ENCODE measurements around the gene ZNF524. TPM values are rescaled to one million over a fixed set of nuclear protein-coding genes. Genes with fewer than 3 reads are reported as not detected.
A peak's percentile ranks its signal among the peaks of the same experiment; 100 is the strongest.

Gene ZNF524
- total RNA-seq, 3 donors from 2014 or later = 22.3 to 25.6 (median 25.4) TPM

DNA sequence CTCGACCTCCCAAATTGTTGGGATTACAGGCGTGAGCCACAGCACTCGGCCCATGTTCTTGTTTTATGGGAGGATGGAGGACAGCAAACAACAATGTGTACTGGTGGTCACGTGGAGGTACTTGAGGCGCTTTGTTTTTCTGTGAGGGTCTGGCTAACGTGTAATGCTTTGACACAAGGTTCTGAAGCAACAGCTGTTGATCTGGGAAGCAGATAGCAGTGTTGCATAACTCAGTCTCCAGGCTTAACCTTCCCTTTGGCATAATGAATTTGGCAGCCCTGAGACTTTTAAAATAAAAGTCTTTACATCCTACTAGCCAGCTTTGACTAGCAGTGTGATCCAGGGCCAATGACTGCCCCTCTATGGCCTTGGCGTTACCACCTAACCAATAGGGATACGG is 33.8 kb downstream of the ZNF524 start:
- Histone ChIP-seq H3K36me3 (no peaks in the 10 kb centered on the region), H3K27ac (peak overlapping the region; percentile 75 to 100), H3K4me1 (no peaks in the 10 kb centered on the region), H3K9me3 (no peaks in the 10 kb centered on the region), H3K27me3 (no peaks in the 10 kb centered on the region), H3K4me3 (no peak overlapping the region)
- intact Hi-C loops (cut with DNase I; ENCODE audit: low total_unique reads) = no loop called here
- no peak for DNase-seq (ENCODE audit: low spot score in 2 of 2)
- TF ChIP-seq POLR2AphosphoS5 (IDR thresholded peaks at IDR 0.05) = no peak
- TF ChIP-seq, protein P1, sequence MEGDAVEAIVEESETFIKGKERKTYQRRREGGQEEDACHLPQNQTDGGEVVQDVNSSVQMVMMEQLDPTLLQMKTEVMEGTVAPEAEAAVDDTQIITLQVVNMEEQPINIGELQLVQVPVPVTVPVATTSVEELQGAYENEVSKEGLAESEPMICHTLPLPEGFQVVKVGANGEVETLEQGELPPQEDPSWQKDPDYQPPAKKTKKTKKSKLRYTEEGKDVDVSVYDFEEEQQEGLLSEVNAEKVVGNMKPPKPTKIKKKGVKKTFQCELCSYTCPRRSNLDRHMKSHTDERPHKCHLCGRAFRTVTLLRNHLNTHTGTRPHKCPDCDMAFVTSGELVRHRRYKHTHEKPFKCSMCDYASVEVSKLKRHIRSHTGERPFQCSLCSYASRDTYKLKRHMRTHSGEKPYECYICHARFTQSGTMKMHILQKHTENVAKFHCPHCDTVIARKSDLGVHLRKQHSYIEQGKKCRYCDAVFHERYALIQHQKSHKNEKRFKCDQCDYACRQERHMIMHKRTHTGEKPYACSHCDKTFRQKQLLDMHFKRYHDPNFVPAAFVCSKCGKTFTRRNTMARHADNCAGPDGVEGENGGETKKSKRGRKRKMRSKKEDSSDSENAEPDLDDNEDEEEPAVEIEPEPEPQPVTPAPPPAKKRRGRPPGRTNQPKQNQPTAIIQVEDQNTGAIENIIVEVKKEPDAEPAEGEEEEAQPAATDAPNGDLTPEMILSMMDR (IDR thresholded peaks at IDR 0.05) = no peak
- no peak for TF ChIP-seq POLR2A (IDR thresholded peaks at IDR 0.05)

DNA sequence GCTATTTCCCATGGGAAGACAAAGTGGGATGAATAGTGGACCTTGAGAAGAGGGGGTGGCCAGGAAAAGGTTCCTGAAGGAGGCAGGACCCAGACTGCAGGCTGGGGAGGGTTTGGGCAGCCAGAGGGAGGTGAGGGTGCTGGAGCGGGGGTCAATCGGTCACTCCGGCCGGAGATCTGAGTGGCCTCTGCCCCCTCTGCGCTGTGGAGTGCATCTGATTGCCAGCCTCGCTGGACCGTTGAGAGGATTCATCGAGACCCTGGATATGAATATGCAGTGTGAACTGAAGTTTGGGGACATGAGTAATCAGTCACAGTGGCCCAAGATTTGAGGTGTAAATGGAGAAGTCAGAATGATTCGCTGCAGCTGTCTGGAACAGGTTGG is 35.2 kb downstream of the ZNF524 start:
- H3K4me3 ChIP-seq = peak overlapping the region; percentile 92 to 100 (median 98)
- TF ChIP-seq POLR2AphosphoS5 (IDR thresholded peaks at IDR 0.05) = no peak
- TF ChIP-seq POLR2A (IDR thresholded peaks at IDR 0.05) = no peak
- TF ChIP-seq, protein P1 (IDR thresholded peaks at IDR 0.05) = no peak
- no peaks in the 10 kb centered on the region for H3K36me3 ChIP-seq
- intact Hi-C loops (cut with DNase I; ENCODE audit: low total_unique reads) = no loop called here
- H3K27me3 ChIP-seq = no peaks in the 10 kb centered on the region
- no peaks in the 10 kb centered on the region for H3K9me3 ChIP-seq
- H3K4me1 ChIP-seq = peaks cover 0 to 3% of the 10 kb centered on the region in 2 donors
- DNase-seq (ENCODE audit: low spot score in 2 of 2) = no peak
- H3K27ac ChIP-seq = peak overlapping the region; percentile 99 to 100

DNA sequence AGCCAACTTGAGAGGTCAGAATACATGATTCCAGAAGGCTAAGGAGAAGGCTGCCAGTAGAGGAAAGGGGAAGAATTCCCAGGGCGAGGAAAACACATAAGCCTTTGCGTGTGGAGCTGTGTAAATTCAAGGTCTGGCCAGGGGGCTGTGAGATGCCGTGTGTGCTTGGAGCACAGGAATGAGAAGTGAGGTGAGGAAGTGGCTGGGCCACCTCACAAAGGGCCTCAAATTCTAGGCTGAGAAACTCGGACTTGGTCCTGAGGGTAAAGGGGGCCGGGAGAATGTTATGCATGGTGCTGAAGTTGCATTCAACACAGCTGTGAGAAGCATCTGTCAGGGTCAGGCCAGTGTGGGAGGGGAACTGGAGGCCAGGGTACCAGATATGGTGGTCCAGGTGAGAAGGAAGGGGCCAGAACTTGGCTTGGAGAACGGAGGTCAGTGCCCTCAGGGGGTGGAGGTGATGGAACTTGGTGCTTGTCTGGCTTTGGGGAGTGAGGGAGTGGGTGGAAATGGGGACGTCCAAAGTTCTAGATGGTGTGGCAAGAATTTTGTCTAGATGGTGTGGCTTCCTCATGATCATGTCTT is 35.9 kb downstream of the ZNF524 start:
- TF ChIP-seq POLR2A (IDR thresholded peaks at IDR 0.05) (no peak), POLR2AphosphoS5 (IDR thresholded peaks at IDR 0.05) (no peak)
- TF ChIP-seq, protein P1 (IDR thresholded peaks at IDR 0.05) = no peak
- Histone ChIP-seq H3K27me3 (no peaks in the 10 kb centered on the region), H3K4me1 (peaks cover 0 to 3% of the 10 kb centered on the region in 2 donors), H3K36me3 (no peaks in the 10 kb centered on the region), H3K9me3 (no peaks in the 10 kb centered on the region), H3K27ac (peak overlapping the region; percentile 99 to 100), H3K4me3 (peak overlapping the region; percentile 92 to 100 (median 98))
- no peak for DNase-seq (ENCODE audit: low spot score in 2 of 2)
- intact Hi-C loops (cut with DNase I; ENCODE audit: low total_unique reads) = no loop called here

DNA sequence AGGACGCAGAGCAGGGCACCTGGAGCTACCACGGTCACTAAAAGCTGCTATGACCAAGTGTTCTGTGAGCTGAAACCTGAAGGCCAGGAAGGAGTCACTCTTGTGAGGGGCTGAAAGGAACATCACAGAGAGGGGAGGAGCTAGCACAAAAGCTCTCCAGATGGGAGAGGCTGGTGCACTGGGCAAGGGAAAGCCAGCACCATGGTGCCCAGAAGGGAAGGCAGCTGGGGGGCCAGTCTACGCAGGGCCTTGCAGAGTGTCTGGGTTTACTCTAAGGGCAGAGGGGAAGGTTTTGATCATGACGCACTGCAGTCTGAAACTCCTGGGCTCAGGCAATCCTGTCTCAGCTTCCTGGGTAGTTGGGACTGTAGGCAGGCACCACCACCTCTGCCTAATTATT is 36.6 kb downstream of the ZNF524 start:
- TF ChIP-seq POLR2A (IDR thresholded peaks at IDR 0.05) (no peak), POLR2AphosphoS5 (IDR thresholded peaks at IDR 0.05) (no peak)
- TF ChIP-seq, protein P1 (IDR thresholded peaks at IDR 0.05) = no peak
- Histone ChIP-seq H3K4me1 (peaks cover under 1 to 3% of the 10 kb centered on the region in 2 donors), H3K9me3 (no peaks in the 10 kb centered on the region), H3K27me3 (no peaks in the 10 kb centered on the region), H3K36me3 (no peaks in the 10 kb centered on the region), H3K27ac (peak overlapping the region; percentile 99 to 100), H3K4me3 (peak overlapping the region in 2 of 3 donors; percentile 98 to 100)
- intact Hi-C loops (cut with DNase I; ENCODE audit: low total_unique reads) = no loop called here
- DNase-seq (ENCODE audit: low spot score in 2 of 2) = no peak

DNA sequence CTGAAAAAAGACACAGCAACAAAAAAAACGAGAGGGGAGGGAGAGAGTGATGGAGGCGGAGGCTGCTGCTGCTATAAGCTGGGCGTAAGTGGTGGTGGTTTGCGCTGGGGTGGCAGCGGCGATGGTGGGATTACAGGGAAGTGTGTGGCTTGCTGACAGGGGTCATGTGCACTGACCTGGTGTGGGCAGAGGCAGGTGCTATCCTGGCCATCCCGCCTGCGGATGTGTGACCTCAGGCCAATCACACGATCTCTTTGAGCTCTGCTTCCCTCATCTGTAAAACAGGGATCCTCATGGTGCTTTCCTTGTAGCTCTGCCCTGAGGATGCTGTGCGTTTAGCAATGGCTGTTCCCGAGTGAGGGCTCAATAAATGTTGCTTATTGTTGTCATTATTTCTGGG is 37.4 kb downstream of the ZNF524 start:
- Histone ChIP-seq H3K36me3 (no peaks in the 10 kb centered on the region), H3K9me3 (no peaks in the 10 kb centered on the region), H3K27ac (no peak overlapping the region), H3K4me3 (no peak overlapping the region), H3K4me1 (peaks cover 3 to 5% of the 10 kb centered on the region in 2 donors), H3K27me3 (no peaks in the 10 kb centered on the region)
- no peak for TF ChIP-seq POLR2AphosphoS5 (IDR thresholded peaks at IDR 0.05)
- no peak for DNase-seq (ENCODE audit: low spot score in 2 of 2)
- intact Hi-C loops (cut with DNase I; ENCODE audit: low total_unique reads) = no loop called here

All from breast epithelium (tissue), 4 donors.